Peyer's patch (tissue), 4 donors: ENCODE data around the gene DOCK6.

Experiments
- POLR2A ChIP-seq, 2 donors: fragments of 450-650 bp; IDR thresholded peaks; one replicate each; pipeline ENCODE4 v1.5.1; 2017; ENCODE audit warnings: antibody characterized with exemption in 2 of 2, mild to moderate bottlenecking in 2 of 2, moderate library complexity in 2 of 2
- TF ChIP-seq, protein P1 (sequence below), 6 experiments: fragments of 450-650 bp in 4 of 6; fragments of 200-600 bp in 2 of 6; sonication (generic) in 1 of 6; IDR thresholded peaks; one replicate each; pipeline ENCODE4 v1.5.1; 2017 to 2019; ENCODE audit warnings: antibody characterized with exemption in 6 of 6, mild to moderate bottlenecking in 3 of 6, moderate library complexity in 1 of 6

DNA sequence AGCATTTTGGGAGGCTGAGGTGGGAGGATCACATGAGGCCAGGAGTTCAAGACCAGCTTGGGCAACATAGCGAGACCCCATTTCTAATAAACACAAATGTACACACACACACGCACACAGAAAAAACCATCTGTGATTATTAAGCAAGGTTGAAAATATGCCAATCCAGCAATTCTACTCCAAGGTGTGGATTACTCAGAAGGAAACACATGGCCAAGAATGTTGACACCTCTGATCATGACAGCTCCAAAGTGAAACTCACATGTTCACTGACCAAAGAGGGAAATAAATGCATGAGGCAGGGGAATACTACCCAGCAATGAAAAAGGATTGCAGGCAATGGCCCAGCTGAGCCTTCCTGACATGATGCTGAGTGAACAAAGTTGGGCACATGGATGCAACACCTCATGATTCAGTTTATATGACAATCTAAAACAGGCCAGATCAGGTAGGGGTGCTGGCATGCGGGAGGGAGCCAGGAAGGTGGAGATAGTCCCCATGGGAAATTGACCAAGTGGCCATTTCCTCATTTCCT is 4.4 kb downstream of the DOCK6 start:
- TF ChIP-seq, protein P1, sequence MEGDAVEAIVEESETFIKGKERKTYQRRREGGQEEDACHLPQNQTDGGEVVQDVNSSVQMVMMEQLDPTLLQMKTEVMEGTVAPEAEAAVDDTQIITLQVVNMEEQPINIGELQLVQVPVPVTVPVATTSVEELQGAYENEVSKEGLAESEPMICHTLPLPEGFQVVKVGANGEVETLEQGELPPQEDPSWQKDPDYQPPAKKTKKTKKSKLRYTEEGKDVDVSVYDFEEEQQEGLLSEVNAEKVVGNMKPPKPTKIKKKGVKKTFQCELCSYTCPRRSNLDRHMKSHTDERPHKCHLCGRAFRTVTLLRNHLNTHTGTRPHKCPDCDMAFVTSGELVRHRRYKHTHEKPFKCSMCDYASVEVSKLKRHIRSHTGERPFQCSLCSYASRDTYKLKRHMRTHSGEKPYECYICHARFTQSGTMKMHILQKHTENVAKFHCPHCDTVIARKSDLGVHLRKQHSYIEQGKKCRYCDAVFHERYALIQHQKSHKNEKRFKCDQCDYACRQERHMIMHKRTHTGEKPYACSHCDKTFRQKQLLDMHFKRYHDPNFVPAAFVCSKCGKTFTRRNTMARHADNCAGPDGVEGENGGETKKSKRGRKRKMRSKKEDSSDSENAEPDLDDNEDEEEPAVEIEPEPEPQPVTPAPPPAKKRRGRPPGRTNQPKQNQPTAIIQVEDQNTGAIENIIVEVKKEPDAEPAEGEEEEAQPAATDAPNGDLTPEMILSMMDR (IDR thresholded peaks at IDR 0.05), result no peak
- TF ChIP-seq POLR2A (IDR thresholded peaks at IDR 0.05), result no peak
